Activated naive CD4-positive, alpha-beta T cell treated with anti-CD3 and anti-CD28 coated beads for 36 hours (primary cell): Measurements from ENCODE around the gene CERS1. TPM values are rescaled to one million over a fixed set of nuclear protein-coding genes. Genes with fewer than 3 reads are reported as not detected.
"Not testable (repeated sequence)": the region's sequence is repeated elsewhere in the genome, so short reads cannot be mapped to it uniquely, and the experiment has no call there.

Source experiments
- CTCF ChIA-PET: fragments of 350-600 bp; sonication (Branson Sonifier 250); formaldehyde crosslinking; loops from one replicate; lab custom pipeline; 2021; ENCODE audit warnings: antibody characterized with exemption; lab: Charles Lee
- DNase-seq: peaks from one replicate; pipeline ENCODE4 v3.0.0-alpha.2; 2020
- H3K27ac Mint-ChIP-seq: one replicate; pipeline ENCODE4 v1.8.0; 2021; ENCODE audit warnings: mild to moderate bottlenecking, mixed read lengths
- H3K27me3 Mint-ChIP-seq: one replicate; pipeline ENCODE4 v1.8.0; 2021; ENCODE audit warnings: low read depth, mixed read lengths
- H3K36me3 Mint-ChIP-seq: one replicate; pipeline ENCODE4 v1.8.0; 2021; ENCODE audit warnings: low read depth, mixed read lengths
- H3K4me1 Mint-ChIP-seq: one replicate; pipeline ENCODE4 v1.8.0; 2021; ENCODE audit warnings: low read depth, mixed read lengths
- H3K4me3 Mint-ChIP-seq: one replicate; pipeline ENCODE4 v1.8.0; 2021; ENCODE audit warnings: mild to moderate bottlenecking, moderate library complexity, mixed read lengths
- H3K9me3 Mint-ChIP-seq: one replicate; pipeline ENCODE4 v1.8.0; 2021; ENCODE audit warnings: mixed read lengths
- intact Hi-C: fragments of 100-400 bp; cut with micrococcal nuclease; formaldehyde crosslinking; loops from one replicate; pipeline ENCODE4 v1.15.1; 2023
- total RNA-seq, 2 experiments: library from RNA; stranded (reverse); gene quantifications; one replicate each; pipeline ENCODE4 v1.2.3, GENCODE V29; 2021

The CERS1 gene
- total RNA-seq, 2 experiments from 2014 or later, result not detected

DNA sequence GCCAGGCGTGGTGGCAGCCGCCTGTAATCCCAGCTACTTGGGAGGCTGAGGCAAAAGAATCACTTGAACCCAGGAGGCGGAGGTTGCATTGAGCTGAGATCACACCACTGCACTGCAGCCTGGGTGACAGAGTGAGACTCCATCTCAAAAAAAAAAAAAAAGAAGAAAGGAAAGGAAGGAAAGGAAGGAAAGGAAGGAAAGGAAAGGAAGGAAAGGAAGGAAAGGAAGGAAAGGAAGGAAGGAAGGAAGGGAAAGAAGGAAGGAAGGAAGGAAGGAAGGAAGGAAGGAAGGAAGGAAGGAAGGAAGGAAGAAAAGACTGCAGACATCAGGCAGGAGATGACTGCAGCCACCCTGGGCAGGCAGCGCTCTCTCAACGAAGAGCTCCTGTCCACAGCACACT is 6.6 kb upstream of the CERS1 start:
- H3K9me3 Mint-ChIP-seq, H3K27me3 Mint-ChIP-seq, H3K4me3 Mint-ChIP-seq, DNase-seq, intact Hi-C loops, H3K4me1 Mint-ChIP-seq, CTCF ChIA-PET, H3K27ac Mint-ChIP-seq: not testable (repeated sequence)
- peaks cover 10% of the 10 kb centered on the region for H3K36me3 Mint-ChIP-seq

DNA sequence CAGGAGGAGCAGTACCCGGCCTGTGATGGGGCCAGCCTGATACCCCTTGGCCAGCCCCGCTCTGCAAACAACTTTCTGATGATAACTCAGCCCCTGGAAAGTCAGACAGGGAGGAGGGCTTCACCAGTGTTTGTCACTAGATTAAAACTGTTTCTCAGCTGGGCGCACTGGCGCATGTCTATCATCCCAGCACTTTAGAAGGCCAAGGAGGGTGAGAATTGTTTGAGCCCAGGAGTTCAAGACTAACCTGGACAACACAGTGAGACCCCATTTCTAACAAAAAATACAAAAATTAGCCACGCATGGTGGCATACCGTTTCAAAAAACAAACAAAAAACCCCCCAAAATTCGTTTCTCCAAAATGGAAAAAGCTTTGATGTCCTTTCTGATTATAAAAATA is 5.5 kb upstream of the CERS1 start:
- no peak overlapping the region for H3K4me3 Mint-ChIP-seq
- H3K9me3 Mint-ChIP-seq, result no peaks in the 10 kb centered on the region
- intact Hi-C loops, result no loop called here
- CTCF ChIA-PET, result no interaction called here
- H3K27ac Mint-ChIP-seq, result no peak overlapping the region
- H3K36me3 Mint-ChIP-seq, result peaks cover 11% of the 10 kb centered on the region
- H3K27me3 Mint-ChIP-seq, result peaks cover 9% of the 10 kb centered on the region
- peaks cover under 1% of the 10 kb centered on the region for H3K4me1 Mint-ChIP-seq
- no peak for DNase-seq

DNA sequence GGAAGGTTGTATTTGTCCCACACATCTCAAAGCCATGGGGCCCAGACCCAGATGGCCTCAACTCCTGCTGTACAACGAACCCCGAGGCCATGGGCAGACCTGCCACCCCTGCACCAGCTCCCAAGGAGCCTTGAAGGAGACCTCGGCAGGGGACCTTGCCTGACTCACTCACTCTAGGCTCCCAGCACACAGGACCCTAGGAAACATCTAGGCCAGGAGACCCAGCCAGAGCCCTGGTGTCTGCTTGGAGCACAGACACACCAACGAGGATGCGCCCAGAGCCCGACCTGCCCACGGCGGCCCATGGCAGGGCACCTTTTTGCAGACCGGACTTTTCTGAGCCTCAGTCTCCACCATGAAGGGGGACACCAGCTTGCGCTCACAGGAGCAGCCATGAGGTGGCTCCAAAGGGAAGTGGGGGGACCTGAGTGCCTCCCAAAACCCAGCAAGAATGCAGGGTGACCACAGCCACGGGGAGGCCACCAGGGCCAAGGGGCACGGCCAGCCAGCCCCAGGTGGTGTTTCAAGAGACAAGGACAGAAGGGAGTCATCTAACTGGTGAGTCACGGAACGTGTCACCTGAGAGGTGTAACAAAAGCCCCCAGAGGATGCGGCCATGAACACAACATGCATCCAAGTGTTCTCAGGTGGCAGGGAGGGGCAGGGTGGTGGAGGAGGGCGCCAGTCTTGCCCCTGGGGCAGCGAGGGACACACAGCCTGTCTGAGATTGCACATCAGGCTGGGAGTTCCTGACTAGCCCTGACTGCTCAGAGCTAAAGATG is 4.9 kb upstream of the CERS1 start:
- Mint-ChIP-seq H3K27ac (no peak overlapping the region), H3K9me3 (no peaks in the 10 kb centered on the region), H3K36me3 (peaks cover 10% of the 10 kb centered on the region), H3K4me1 (peaks cover 2% of the 10 kb centered on the region), H3K27me3 (peaks cover 11% of the 10 kb centered on the region), H3K4me3 (no peak overlapping the region)
- CTCF ChIA-PET, result no interaction called here
- DNase-seq, result no peak
- intact Hi-C loops, result no loop called here

DNA sequence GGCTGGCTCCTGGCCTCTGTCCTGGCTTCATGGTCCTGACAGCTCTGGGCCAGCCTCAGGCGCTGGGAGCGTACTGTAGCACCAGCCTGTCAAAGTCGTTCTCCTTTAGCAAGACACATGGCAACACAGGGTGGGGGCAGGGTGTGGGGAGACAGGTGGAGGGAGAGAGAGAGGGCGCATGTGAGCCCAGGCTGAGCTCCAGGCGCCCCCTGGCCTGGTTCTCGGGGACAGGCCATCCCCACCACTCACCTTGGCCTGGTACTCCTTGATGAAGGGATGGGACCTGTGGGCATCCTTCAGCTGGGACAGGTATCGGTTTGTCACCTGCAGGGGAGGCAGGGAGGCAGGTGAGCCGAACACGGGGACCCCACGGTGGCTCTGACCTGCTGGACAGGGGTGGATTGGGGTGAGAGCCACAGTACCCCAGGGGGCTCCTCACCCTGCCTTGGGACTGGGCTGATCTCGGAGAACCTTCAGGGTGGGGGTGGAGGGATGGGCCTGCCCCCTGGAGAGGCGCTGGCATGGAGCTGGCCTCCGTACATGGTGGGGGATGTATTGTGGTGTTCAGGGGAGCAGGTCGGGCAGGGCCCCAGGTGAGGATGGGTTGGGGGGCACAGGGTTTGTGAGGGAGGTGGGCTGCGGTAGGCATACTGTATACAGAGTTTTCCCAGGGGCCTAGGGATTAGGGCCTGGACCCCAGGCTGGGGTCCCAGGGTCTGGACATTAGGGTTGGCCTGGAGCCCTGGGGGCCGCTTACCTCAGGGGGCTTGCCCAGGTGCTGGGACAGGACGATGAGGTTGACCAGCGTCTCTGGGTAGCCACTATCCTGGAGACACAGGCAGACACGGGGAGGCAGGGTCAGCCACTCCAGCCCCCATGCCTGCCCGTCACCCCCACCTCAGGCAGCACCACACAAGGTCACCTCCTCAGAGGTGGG is 3.9 kb upstream of the CERS1 start:
- no peaks in the 10 kb centered on the region for H3K9me3 Mint-ChIP-seq
- peaks cover 5% of the 10 kb centered on the region for H3K4me1 Mint-ChIP-seq
- H3K36me3 Mint-ChIP-seq, result peaks cover 10% of the 10 kb centered on the region
- intact Hi-C loops, result no loop called here
- no peak for DNase-seq
- H3K4me3 Mint-ChIP-seq, result no peak overlapping the region
- CTCF ChIA-PET, result no interaction called here
- no peak overlapping the region for H3K27ac Mint-ChIP-seq
- H3K27me3 Mint-ChIP-seq, result peaks cover 16% of the 10 kb centered on the region

DNA sequence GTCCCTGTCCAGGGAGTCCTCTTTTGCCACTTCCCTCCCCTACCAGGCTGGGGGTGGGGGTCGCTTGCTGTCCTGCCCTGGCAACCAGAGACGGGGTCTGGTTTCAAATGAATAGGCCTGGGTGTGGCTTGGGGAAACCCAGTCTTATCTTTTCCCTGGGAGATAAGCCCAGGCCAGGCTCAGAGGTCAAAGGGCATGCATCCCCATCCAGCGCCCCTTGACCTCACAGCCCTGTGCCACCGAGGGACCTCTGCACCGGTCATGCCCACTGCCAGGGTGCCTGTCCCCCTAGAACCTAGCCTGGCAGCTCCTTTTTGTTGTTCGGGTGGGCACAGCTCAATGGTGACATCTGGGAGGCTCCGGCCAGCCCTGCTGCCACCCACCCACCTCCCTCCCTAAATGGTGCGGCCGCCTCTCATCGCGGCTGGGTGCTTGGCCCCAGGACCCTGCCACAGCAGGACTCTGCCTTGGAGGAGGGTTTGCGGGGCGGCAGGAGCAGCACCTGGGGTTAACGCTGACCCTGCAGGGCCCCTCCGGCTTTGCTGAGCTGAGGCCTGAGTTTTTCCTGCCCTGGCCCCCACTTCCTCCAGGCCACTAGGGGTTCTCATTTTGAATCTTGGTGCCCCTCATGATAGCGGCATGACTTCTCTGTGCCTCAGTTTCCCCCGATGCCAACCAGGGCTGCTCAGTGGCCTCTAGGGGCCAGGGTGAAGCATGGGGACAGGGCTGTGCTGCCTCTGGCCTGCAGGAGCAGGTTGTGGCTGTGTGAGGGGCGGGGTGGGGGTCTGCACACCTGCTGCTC is 2.9 kb upstream of the CERS1 start:
- intact Hi-C loops, result no loop called here
- Mint-ChIP-seq H3K4me1 (peaks cover 5% of the 10 kb centered on the region), H3K27ac (no peak overlapping the region), H3K4me3 (no peak overlapping the region), H3K27me3 (peaks cover 22% of the 10 kb centered on the region), H3K36me3 (peaks cover 10% of the 10 kb centered on the region), H3K9me3 (no peaks in the 10 kb centered on the region)
- CTCF ChIA-PET, result interaction anchor here (0.6 kb wide), 1 partner anchor 104 kb away, joined by 3 read pairs; no protein-coding TSS in a partner anchor
- no peak for DNase-seq

DNA sequence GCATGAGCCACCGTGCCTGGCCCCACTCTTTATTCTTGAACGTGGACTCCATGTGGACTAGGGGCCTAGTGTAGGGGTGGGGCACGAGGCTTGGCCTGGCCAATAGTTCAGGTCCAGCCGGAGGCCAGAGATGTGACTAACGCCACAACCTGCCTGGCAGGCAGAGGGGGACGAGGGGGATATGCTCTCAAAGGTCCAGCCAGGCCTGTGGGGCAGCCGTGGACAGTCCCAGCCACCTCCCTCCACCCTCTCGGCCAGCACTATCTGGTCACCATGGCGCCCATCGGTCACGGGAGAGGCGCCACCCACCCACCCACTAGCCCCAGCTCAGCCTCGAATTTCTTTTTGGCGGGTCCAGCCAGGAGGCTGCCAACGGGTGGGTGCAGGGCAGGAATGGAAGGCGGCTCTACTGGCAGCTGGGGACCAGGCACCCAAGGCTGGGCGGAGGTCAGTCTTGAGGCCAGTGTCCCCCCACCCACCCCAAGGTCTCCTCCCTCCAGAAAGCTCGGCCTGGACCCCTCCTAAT is 2.2 kb upstream of the CERS1 start:
- Mint-ChIP-seq H3K4me1 (peaks cover 5% of the 10 kb centered on the region), H3K27ac (no peak overlapping the region), H3K36me3 (peaks cover 10% of the 10 kb centered on the region), H3K9me3 (no peaks in the 10 kb centered on the region), H3K27me3 (peaks cover 25% of the 10 kb centered on the region), H3K4me3 (no peak overlapping the region)
- CTCF ChIA-PET, result no interaction called here
- DNase-seq, result no peak
- intact Hi-C loops, result no loop called here

DNA sequence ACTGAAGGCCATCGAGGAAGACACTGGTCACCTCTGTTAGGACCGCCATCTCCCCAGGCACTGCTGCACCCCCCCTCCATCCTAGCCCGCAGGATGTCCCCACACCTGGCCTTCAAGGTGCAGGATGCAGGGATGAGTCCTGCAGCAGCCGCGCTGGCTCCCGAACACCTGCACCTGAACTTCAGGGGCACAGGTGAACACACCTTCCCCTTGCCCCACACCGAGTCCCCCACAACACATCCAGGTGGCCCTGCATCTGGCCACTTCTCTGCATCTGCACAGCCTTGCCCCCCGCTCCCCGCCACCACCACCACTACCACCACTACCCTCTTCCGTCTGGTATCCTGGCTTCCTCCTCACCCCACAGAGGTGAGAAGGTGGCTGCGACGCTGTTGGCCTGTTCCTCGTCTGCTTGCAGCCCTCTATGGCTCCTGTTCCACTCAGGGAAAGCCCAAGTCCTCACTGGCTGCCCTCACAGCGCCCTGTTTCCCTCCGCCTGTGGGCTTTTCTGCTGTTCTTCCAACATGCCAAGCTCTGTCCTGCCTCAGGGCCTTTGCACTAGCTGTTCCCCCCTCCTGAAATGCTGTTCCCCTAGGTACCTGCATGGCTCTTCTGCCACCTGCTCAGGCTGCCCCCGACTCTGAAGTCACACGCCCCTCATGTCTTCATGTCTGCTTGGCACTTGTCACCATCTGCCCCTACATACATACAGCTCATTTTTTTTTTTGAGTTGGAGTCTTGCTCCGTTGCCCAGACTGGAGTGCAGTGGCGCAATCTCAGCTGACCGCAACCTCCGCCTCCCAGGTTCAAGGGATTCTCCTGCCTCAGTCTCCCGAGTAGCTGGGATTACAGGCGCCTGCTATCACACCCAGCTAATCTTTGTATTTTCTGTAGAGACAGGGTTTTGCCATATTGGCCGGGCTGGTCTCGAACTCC is 1.4 kb upstream of the CERS1 start:
- Mint-ChIP-seq H3K4me3 (no peak overlapping the region), H3K27me3 (peaks cover 25% of the 10 kb centered on the region), H3K4me1 (peaks cover 5% of the 10 kb centered on the region), H3K9me3 (no peaks in the 10 kb centered on the region), H3K27ac (no peak overlapping the region), H3K36me3 (peaks cover 10% of the 10 kb centered on the region)
- DNase-seq, result no peak
- CTCF ChIA-PET, result interaction anchor here (0.6 kb wide), 1 partner anchor 256 kb away, joined by 3 read pairs; no protein-coding TSS in a partner anchor
- intact Hi-C loops, result no loop called here

DNA sequence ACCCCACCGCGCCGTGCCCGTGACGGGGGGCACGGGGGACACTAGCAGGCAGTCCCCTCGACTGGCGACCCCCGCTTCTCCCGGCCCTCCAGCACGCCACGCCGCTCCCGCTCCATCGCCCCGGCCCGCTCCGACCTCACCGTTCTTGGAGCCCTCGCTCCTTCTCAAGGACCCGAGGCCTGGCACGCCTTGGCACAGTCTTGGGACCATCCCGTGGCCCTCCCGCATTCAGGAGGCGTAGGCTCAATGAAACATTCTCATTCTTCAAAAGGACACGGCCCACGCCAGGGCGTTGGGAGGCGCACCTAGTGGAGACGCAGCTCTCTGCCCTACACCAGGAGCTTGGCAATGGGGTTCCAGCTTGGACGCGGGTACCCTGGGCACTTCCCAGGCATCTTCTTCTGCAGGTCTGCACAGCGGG is 473 bp upstream of the CERS1 start:
- Mint-ChIP-seq H3K27ac (no peak overlapping the region), H3K27me3 (peaks cover 25% of the 10 kb centered on the region), H3K36me3 (peaks cover 6% of the 10 kb centered on the region), H3K9me3 (no peaks in the 10 kb centered on the region), H3K4me3 (peak overlapping the region; percentile 39), H3K4me1 (peaks cover 5% of the 10 kb centered on the region)
- intact Hi-C loops, result no loop called here
- no peak for DNase-seq
- CTCF ChIA-PET, result no interaction called here

DNA sequence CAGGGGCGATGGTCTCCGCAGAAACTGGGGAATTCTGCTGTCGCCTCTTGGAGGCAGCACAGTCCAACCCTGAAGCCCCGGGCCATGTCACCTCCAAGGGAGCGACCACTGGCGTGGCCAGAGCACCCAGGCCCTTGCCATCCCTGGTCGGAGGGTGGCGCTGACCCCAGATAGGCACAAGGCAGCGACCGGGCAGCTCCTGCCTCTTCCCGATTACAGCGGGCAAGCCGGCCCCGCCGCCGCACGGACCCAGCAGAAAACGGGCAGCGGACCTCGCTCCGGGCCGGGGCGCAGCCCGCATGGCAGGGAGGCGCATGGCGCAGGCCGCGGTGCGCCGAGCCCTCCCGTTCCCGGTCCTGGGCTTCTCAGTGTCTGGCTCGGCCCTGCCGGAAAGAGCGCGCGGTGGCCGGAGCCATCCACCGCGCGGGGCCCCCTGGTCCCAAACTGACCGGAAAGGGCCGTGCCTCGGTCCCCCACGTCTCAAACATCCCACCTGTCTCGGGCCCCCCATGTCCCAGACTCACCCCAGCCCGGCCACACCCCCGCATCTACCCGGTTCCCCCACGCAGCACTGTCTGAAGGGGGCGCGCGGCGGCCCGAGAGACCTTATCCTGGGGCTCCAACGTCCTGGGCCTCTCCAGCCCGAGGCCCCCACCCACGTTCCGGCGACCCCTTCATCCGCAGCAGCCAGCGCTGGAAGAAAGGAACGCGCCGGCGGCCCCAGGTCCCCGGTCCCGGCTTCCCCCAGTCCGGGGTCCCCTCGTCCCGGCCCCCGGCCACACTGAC is 727 bp downstream of the CERS1 start:
- peak; percentile 26 for DNase-seq
- Mint-ChIP-seq H3K4me1 (peaks cover 5% of the 10 kb centered on the region), H3K36me3 (peaks cover 3% of the 10 kb centered on the region), H3K27me3 (peaks cover 25% of the 10 kb centered on the region), H3K9me3 (no peaks in the 10 kb centered on the region), H3K4me3 (peak overlapping the region; percentile 18), H3K27ac (no peak overlapping the region)
- intact Hi-C loops, result no loop called here
- CTCF ChIA-PET, result interaction anchor here (1.0 kb wide), 1 partner anchor 101 kb away, joined by 3 read pairs; no protein-coding TSS in a partner anchor

DNA sequence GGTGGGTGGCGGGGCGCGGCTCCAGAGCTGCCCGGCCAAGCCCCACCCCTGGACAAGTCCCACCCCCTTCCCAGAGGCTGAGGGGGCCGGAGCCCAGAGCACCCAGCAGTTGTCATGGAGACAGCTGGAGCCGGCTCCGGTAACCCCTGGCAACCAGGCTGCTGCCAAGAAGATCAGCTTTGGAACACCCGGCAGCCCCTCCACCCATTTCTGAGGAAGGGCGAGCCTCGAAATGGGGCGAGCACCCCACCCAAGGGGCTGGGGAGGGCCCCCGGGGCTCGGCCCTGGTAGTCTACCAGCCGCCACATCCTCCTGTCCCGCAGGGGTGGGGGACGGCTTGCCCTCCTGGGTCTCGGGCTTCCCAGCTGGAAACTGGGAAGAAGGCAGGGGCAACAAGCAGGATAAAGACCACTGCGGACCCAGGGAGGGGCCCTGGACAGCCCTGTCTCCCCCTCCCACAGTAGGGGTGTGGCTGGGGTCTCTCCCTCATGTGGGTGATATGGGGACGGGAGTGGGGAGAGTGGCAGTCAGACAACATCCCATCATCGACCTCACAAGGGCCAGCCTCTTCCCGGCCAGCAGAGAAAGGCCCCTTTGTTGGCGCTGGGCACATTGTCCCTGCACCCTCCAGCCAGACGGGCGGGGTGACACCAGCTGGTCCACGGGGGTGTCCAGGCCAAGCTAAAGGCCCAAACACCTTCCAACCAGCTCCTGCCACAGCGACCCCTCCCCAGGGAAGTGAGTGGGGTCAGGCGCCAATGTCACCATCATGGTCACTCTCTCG is 1.5 kb downstream of the CERS1 start:
- CTCF ChIA-PET, result interaction anchor here (1.0 kb wide), 1 partner anchor 102 kb away, joined by 3 read pairs; no protein-coding TSS in a partner anchor
- Mint-ChIP-seq H3K4me1 (peaks cover 5% of the 10 kb centered on the region), H3K27me3 (peaks cover 25% of the 10 kb centered on the region), H3K9me3 (no peaks in the 10 kb centered on the region), H3K4me3 (no peak overlapping the region), H3K27ac (no peak overlapping the region), H3K36me3 (peaks cover 3% of the 10 kb centered on the region)
- intact Hi-C loops, result no loop called here
- DNase-seq, result no peak
